Immature natural killer cell (primary cell): ENCODE results near the gene SLC15A3. TPM values are rescaled to one million over a fixed set of nuclear protein-coding genes. Genes with fewer than 3 reads are reported as not detected.

Experiments
- DNase-seq, 3 donors: peaks; one replicate each; pipeline ENCODE4 v3.0.0; 2022; ENCODE audit warnings: mixed read lengths in 1 of 3
- H3K27ac Mint-ChIP-seq, 6 donors: one replicate each; pipeline ENCODE4 v1.8.0; 2020; ENCODE audit warnings: mixed read lengths in 6 of 6, mild to moderate bottlenecking in 5 of 6, inconsistent platforms in 4 of 6, moderate library complexity in 3 of 6
- H3K27me3 Mint-ChIP-seq, 3 donors: one replicate each; pipeline ENCODE4 v1.8.0; 2020 to 2021; ENCODE audit warnings: low read depth in 3 of 3, mild to moderate bottlenecking in 3 of 3, mixed read lengths in 3 of 3, moderate library complexity in 3 of 3, inconsistent platforms in 1 of 3
- H3K36me3 Mint-ChIP-seq, 3 donors: one replicate each; pipeline ENCODE4 v1.8.0; 2020; ENCODE audit warnings: mixed read lengths in 3 of 3, inconsistent platforms in 2 of 3, mild to moderate bottlenecking in 2 of 3
- H3K4me1 Mint-ChIP-seq, 2 donors: one replicate each; pipeline ENCODE4 v1.8.0; 2020; ENCODE audit warnings: inconsistent platforms in 2 of 2, mild to moderate bottlenecking in 2 of 2, mixed read lengths in 2 of 2, moderate library complexity in 1 of 2
- H3K4me3 Mint-ChIP-seq, 5 donors: one replicate each; pipeline ENCODE4 v1.8.0; 2020; ENCODE audit warnings: mild to moderate bottlenecking in 5 of 5, mixed read lengths in 5 of 5, inconsistent platforms in 3 of 5, moderate library complexity in 3 of 5
- H3K9me3 Mint-ChIP-seq, 6 donors: one replicate each; pipeline ENCODE4 v1.8.0; 2020; ENCODE audit warnings: mild to moderate bottlenecking in 6 of 6, mixed read lengths in 6 of 6, inconsistent platforms in 4 of 6, moderate library complexity in 3 of 6
- polyA plus RNA-seq, 3 donors: library from polyadenylated mRNA; unstranded; fragments of 300-500 nt; fragmentation: Illumina TruSeq; gene quantifications; one replicate each; pipeline ENCODE4 v1.2.3, GENCODE V29; 2021

Gene SLC15A3
- polyA plus RNA-seq, 3 donors from 2014 or later, result 0.41 to 0.43 TPM; not detected in 1

DNA sequence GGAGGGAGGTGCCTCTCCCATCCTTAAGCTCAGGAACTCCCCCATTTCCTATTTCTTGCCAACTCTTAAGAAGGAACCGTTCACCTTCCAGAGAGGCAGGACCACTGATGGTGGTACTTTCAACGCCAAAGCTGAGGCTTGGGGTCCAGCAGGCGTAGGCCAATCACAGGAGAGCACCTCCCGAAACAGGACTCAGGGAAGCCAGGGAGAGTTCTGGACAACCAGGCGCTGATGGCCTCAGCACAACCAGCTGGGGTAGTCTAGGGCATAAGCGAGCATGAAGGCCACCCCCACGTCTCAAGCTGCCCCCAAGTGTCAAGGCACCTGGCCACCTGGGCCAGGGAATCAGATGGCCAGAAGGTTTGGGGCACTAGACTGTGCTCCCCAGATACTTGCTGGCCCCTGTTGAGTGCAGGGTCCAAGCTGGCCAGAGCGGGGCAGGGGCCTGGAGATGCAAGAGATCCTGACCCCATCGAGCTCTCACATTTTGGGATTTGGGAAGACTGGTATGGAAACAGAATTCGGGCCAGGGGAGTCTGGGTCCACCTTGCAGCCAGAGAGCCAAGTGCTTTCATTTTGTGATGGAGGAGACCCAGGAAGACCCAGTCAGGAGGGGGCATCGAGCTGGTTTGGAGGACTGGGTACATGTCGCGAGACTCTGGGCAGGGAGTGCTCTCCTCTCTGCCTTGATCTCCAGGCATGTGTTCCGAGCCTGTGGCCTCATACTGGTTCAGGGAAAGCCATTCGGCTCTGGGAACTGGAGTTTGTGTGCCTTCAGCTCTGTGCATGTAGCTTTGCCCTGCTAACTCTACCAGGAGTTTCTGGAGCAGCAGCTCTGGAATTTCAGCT, 20.4 kb upstream of the SLC15A3 start:
- Mint-ChIP-seq H3K36me3 (peaks cover 0 to 8% (median 0%) of the 10 kb centered on the region in 3 donors), H3K27me3 (peaks cover 2 to 3% (median 2%) of the 10 kb centered on the region in 3 donors), H3K4me3 (peak overlapping the region; percentile 85 to 95 (median 87)), H3K27ac (peak overlapping the region; percentile 78 to 94 (median 82)), H3K9me3 (no peaks in the 10 kb centered on the region), H3K4me1 (peaks cover 55 to 68% of the 10 kb centered on the region in 2 donors)
- DNase-seq, result no peak

DNA sequence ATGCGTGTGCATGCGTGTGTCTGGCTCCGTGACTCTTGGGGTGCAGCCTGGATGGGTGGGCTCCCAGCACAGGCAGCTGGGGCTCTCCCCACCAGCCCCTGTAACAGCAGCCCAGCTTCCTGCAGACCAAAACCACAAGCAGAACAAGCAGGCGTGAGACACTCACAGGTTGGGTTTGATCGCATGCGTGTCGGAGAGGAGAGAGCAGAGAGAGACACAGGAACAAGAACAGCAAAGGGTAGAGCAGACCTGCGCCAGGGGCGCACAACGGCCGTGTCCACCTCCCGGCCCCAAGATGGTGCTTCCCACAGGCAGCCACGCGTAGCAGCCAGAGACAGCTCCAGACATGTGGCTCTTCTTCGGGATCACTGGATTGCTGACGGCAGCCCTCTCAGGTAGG, 19.5 kb upstream of the SLC15A3 start, which contains the start of gene CD6:
TSS of gene CD6 (plus strand) at position 161 of the 400 bp plus-strand sequence. CDS start at position 347, 186 bp downstream.
- DNase-seq, result peak; percentile 60 to 71 (median 62)
- Mint-ChIP-seq H3K27ac (peak within 1 kb of the TSS; percentile 78 to 94 (median 84)), H3K4me3 (peak within 1 kb of the TSS; percentile 85 to 95 (median 87))

DNA sequence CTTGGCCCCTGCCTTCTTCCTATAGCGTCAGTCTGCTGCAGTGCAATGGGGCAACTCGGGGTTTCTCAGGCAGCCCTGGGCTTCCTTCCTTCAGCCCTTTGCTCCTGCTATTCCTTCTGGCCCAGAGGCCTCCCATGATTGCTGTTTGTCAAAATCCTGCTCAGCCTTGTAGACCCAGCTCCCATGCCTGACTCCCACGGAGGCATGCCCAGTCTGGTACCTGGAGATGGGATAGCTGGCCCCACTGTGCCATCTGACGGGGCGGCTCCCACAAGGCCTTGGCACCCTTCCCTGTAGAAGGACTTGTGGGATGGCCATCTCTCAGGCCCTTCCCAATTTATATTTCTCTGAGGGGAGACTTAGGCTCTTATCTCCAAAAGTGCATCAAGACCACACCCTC, 18.9 kb upstream of the SLC15A3 start:
- no peak for DNase-seq
- peak overlapping the region; percentile 85 to 95 (median 87) for H3K4me3 Mint-ChIP-seq
- H3K27me3 Mint-ChIP-seq, result peaks cover 2 to 3% (median 2%) of the 10 kb centered on the region in 3 donors
- peaks cover 0 to 8% (median 0%) of the 10 kb centered on the region in 3 donors for H3K36me3 Mint-ChIP-seq
- peak overlapping the region in 5 of 6 donors; percentile 78 to 94 (median 85) for H3K27ac Mint-ChIP-seq
- H3K9me3 Mint-ChIP-seq, result no peaks in the 10 kb centered on the region
- peaks cover 45 to 54% of the 10 kb centered on the region in 2 donors for H3K4me1 Mint-ChIP-seq

More for the DNA sequence above, 19.5 kb upstream of the SLC15A3 start, which contains the start of gene CD6:
- Mint-ChIP-seq H3K9me3 (no peaks in the 10 kb centered on the region), H3K27me3 (peaks cover 2 to 3% (median 2%) of the 10 kb centered on the region in 3 donors), H3K4me1 (peaks cover 47 to 59% of the 10 kb centered on the region in 2 donors), H3K36me3 (peaks cover 0 to 8% (median 0%) of the 10 kb centered on the region in 3 donors)

- H3K4me3 Mint-ChIP-seq, result peak overlapping the region; percentile 35 to 95 (median 85)
- peaks cover 0 to 8% (median 0%) of the 10 kb centered on the region in 3 donors for H3K36me3 Mint-ChIP-seq
- H3K27me3 Mint-ChIP-seq, result peaks cover 2 to 3% (median 3%) of the 10 kb centered on the region in 3 donors
- DNase-seq, result peak; percentile 64 to 68 (median 66)
- H3K27ac Mint-ChIP-seq, result peak overlapping the region in 4 of 6 donors; percentile 51 to 78 (median 62)
- peaks cover 45 to 54% of the 10 kb centered on the region in 2 donors for H3K4me1 Mint-ChIP-seq
- no peaks in the 10 kb centered on the region for H3K9me3 Mint-ChIP-seq
These were observed 18.4 kb upstream of the SLC15A3 start for GRCh38 chr11:60970369-60970774.

GRCh38 chr11:60968223-60968622, 16.2 kb upstream of the SLC15A3 start:
- Mint-ChIP-seq H3K9me3 (no peaks in the 10 kb centered on the region), H3K27me3 (peaks cover 2 to 3% (median 3%) of the 10 kb centered on the region in 3 donors), H3K27ac (no peak overlapping the region), H3K4me3 (no peak overlapping the region), H3K36me3 (peaks cover 0 to 5% (median 0%) of the 10 kb centered on the region in 3 donors), H3K4me1 (peaks cover 30 to 32% of the 10 kb centered on the region in 2 donors)
- no peak for DNase-seq

GRCh38 chr11:60966890-60967289, 14.9 kb upstream of the SLC15A3 start:
- no peak for DNase-seq
- H3K4me1 Mint-ChIP-seq, result peaks cover 18 to 19% of the 10 kb centered on the region in 2 donors
- H3K27me3 Mint-ChIP-seq, result peaks cover 3 to 4% (median 3%) of the 10 kb centered on the region in 3 donors
- H3K27ac Mint-ChIP-seq, result no peak overlapping the region
- peaks cover 0 to 4% (median 0%) of the 10 kb centered on the region in 3 donors for H3K36me3 Mint-ChIP-seq
- H3K9me3 Mint-ChIP-seq, result no peaks in the 10 kb centered on the region
- no peak overlapping the region for H3K4me3 Mint-ChIP-seq

GRCh38 chr11:60964801-60965200, 12.8 kb upstream of the SLC15A3 start:
- Mint-ChIP-seq H3K27ac (no peak overlapping the region), H3K27me3 (peaks cover 3 to 6% (median 5%) of the 10 kb centered on the region in 3 donors), H3K4me3 (no peak overlapping the region), H3K9me3 (no peaks in the 10 kb centered on the region), H3K36me3 (peaks cover 0 to 4% (median 0%) of the 10 kb centered on the region in 3 donors), H3K4me1 (no peaks in the 10 kb centered on the region)
- DNase-seq, result no peak

DNA sequence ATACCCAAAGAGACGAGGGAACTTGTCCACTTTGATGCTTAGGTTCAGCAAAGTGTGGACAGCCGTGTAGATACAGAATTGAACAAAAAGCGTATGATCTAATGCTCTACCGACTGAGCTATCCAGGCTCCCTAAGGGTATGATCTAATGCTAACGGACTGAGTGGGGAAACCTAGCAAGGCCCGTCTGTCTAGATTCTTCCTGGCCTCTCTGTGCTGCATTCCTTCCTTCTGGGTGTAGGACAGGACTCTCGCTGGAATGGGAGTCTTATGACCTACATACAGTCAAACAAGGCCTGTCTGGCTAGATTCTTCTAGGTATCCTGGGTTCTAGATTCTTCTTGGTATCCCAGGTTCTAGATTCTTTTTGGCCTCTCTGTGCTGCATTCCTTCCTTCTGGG, 8.4 kb upstream of the SLC15A3 start:
- no peak for DNase-seq
- Mint-ChIP-seq H3K27ac (no peak overlapping the region), H3K9me3 (no peaks in the 10 kb centered on the region), H3K4me3 (no peak overlapping the region), H3K27me3 (peaks cover 6 to 8% (median 7%) of the 10 kb centered on the region in 3 donors), H3K4me1 (no peaks in the 10 kb centered on the region), H3K36me3 (no peaks in the 10 kb centered on the region)

GRCh38 chr11:60959431-60959830, 7.5 kb upstream of the SLC15A3 start:
- no peak for DNase-seq
- H3K4me3 Mint-ChIP-seq, result no peak overlapping the region
- no peak overlapping the region for H3K27ac Mint-ChIP-seq
- H3K4me1 Mint-ChIP-seq, result no peaks in the 10 kb centered on the region
- no peaks in the 10 kb centered on the region for H3K9me3 Mint-ChIP-seq
- H3K36me3 Mint-ChIP-seq, result no peaks in the 10 kb centered on the region
- peaks cover 6 to 8% (median 7%) of the 10 kb centered on the region in 3 donors for H3K27me3 Mint-ChIP-seq

GRCh38 chr11:60957188-60957587, 5.2 kb upstream of the SLC15A3 start:
- Mint-ChIP-seq H3K36me3 (no peaks in the 10 kb centered on the region), H3K27ac (no peak overlapping the region), H3K4me3 (no peak overlapping the region), H3K4me1 (peaks cover 10% of the 10 kb centered on the region in 2 donors), H3K9me3 (no peaks in the 10 kb centered on the region), H3K27me3 (peaks cover 3 to 10% (median 10%) of the 10 kb centered on the region in 3 donors)
- no peak for DNase-seq

- no peak for DNase-seq
These were observed 3.6 kb upstream of the SLC15A3 start for GRCh38 chr11:60955571-60955970.

GRCh38 chr11:60954421-60954820, 2.4 kb upstream of the SLC15A3 start:
- no peak overlapping the region for H3K27ac Mint-ChIP-seq
- no peak overlapping the region for H3K4me3 Mint-ChIP-seq
- H3K9me3 Mint-ChIP-seq, result no peaks in the 10 kb centered on the region
- peaks cover 14 to 21% of the 10 kb centered on the region in 2 donors for H3K4me1 Mint-ChIP-seq
- no peak for DNase-seq
- H3K27me3 Mint-ChIP-seq, result peaks cover 4 to 10% (median 10%) of the 10 kb centered on the region in 3 donors
- no peaks in the 10 kb centered on the region for H3K36me3 Mint-ChIP-seq

More at GRCh38 chr11:60955571-60955970, 3.6 kb upstream of the SLC15A3 start:
- Mint-ChIP-seq H3K27ac (no peak overlapping the region), H3K36me3 (no peaks in the 10 kb centered on the region), H3K4me3 (no peak overlapping the region), H3K9me3 (no peaks in the 10 kb centered on the region), H3K27me3 (peaks cover 2 to 10% (median 9%) of the 10 kb centered on the region in 3 donors), H3K4me1 (peaks cover 14 to 18% of the 10 kb centered on the region in 2 donors)

DNA sequence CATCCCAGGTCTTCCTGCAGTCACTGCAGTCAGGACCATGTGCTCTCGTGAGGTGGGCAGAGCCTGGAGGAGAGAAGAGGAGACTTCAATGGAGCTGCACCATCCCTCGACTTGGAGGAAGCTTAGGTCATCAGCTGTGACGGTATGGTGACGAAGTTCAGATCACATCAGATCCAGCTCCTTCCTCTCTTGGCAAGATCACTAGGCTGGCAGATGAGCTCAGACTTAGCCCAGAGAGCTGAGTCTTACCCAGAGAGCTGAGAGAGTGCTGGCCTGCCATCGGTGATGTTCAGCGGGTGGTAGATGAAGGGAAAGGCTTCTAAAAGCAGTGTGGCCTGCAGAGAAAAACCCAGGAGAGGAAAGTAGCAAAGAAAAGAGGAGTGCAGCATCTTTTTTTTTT, 1.8 kb upstream of the SLC15A3 start:
- Mint-ChIP-seq H3K4me3 (no peak overlapping the region), H3K36me3 (no peaks in the 10 kb centered on the region), H3K9me3 (no peaks in the 10 kb centered on the region), H3K4me1 (peaks cover 14 to 21% of the 10 kb centered on the region in 2 donors), H3K27ac (peak overlapping the region in 2 of 6 donors; percentile 36 to 48), H3K27me3 (peaks cover 4 to 12% (median 10%) of the 10 kb centered on the region in 3 donors)
- DNase-seq, result no peak

- Mint-ChIP-seq H3K9me3 (no peaks in the 10 kb centered on the region), H3K36me3 (no peaks in the 10 kb centered on the region), H3K4me1 (peaks cover 14 to 21% of the 10 kb centered on the region in 2 donors), H3K4me3 (peak overlapping the region; percentile 83 to 93 (median 89)), H3K27me3 (peaks cover 4 to 17% (median 10%) of the 10 kb centered on the region in 3 donors), H3K27ac (peak overlapping the region in 5 of 6 donors; percentile 1 to 87 (median 72))
- DNase-seq, result no peak
These were observed 780 bp upstream of the SLC15A3 start for GRCh38 chr11:60952742-60953170.
